Measurements from ENCODE around the gene EPPIN.

- TF ChIP-seq GATA2 (IDR thresholded peaks at IDR 0.05; ENCODE audit: low read depth, low read length) (no peak), GATA3 (IDR thresholded peaks at IDR 0.05; ENCODE audit: low read depth, low read length) (no peak)
Observed at GRCh38 chr20:45508068-45508886, 38.9 kb downstream of the EPPIN start.
